GM11168 (cell line): ENCODE data around the gene RNPEP.
"Not testable (repeated sequence)": the region's sequence is repeated elsewhere in the genome, so short reads cannot be mapped to it uniquely, and the experiment has no call there.

Experiments used
- in situ Hi-C: fragments of 300-500 bp; cut with MboI; formaldehyde crosslinking; loops from one replicate; pipeline ENCODE4 v1.12.0; 2022; ENCODE audit warnings: low sequenced_read_pairs; ENCODE audit not compliant: unreplicated experiment

The RNPEP gene

GRCh38 chr1:202031796-202032195, 49.3 kb downstream of the RNPEP start:
- in situ Hi-C loops = no loop called here

GRCh38 chr1:202034149-202034682, 51.8 kb downstream of the RNPEP start:
- in situ Hi-C loops = no loop called here

GRCh38 chr1:202034683-202035462, 52.4 kb downstream of the RNPEP start:
- in situ Hi-C loops = no loop called here

GRCh38 chr1:202036595-202037387, 54.3 kb downstream of the RNPEP start:
- in situ Hi-C loops = no loop called here

GRCh38 chr1:202037706-202038296, 55.4 kb downstream of the RNPEP start:
- in situ Hi-C loops = no loop called here

GRCh38 chr1:202038688-202039346, 56.4 kb downstream of the RNPEP start:
- in situ Hi-C loops = no loop called here

GRCh38 chr1:202045705-202046104, 63.3 kb downstream of the RNPEP start:
- in situ Hi-C loops = no loop called here

- in situ Hi-C loops = no loop called here
Measured at GRCh38 chr1:202046227-202046626, 63.8 kb downstream of the RNPEP start.

- in situ Hi-C loops = no loop called here
Measured at GRCh38 chr1:202046748-202047708, 64.6 kb downstream of the RNPEP start.

- in situ Hi-C loops = no loop called here
Measured at GRCh38 chr1:202047977-202048376, 65.5 kb downstream of the RNPEP start.

- in situ Hi-C loops = no loop called here
Measured at GRCh38 chr1:202049129-202049528, 66.7 kb downstream of the RNPEP start.

GRCh38 chr1:202054094-202054493, 71.6 kb downstream of the RNPEP start:
- in situ Hi-C loops = no loop called here

- in situ Hi-C loops = not testable (repeated sequence)
Measured at GRCh38 chr1:202054673-202055072, 72.2 kb downstream of the RNPEP start.
